ENCODE data around the gene BRMS1.

Gene BRMS1

DNA sequence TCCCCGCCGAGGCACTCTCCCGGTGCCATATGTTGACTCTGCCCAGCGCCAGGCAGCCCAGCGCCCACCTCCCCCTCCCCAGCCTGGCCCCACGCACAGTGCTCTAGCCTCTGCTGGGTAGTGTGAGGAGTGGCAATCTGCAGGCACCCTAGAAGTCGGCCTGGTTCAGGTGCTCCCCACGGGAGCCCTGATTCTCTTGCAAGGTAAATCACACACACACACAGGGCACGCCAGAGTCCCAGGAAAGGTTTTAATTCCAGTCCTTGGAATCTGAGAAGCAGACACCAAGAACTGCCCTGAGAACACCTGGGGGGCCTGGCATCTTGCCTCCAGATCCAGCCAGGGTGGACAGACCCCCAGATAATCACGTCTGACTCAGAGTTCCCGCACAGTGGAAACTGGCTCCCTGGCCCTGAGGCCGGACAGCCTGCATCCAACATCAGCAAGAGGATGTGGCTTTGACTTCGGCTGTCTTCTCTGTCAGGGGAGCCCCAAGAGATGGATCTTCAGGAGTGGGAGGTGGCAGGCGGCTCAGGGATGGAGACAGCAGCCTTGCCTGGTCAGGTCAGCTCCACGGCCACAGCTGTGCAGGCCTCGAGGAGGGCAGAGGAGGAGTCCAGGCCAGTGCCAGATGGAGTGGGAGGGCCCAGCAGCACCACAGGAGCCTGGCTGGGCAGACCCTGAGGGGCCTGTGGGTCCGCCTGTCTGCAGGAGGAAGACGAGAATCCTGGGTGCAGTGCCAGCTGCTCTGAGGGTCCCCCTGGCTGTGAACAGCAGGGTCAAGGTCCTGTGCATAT is 7.6 kb downstream of the BRMS1 start:
- no peak for DNase-seq (ENCODE audit: low read depth, low spot score)

GRCh38 chr11:66336234-66337102 is 8.4 kb downstream of the BRMS1 start, which contains the start of gene RIN1:
RIN1 (minus strand) TSS chr11:66336434; CDS start chr11:66336402, 32 bp downstream.
- peak; percentile 97 for DNase-seq (ENCODE audit: low read depth, low spot score)

DNA sequence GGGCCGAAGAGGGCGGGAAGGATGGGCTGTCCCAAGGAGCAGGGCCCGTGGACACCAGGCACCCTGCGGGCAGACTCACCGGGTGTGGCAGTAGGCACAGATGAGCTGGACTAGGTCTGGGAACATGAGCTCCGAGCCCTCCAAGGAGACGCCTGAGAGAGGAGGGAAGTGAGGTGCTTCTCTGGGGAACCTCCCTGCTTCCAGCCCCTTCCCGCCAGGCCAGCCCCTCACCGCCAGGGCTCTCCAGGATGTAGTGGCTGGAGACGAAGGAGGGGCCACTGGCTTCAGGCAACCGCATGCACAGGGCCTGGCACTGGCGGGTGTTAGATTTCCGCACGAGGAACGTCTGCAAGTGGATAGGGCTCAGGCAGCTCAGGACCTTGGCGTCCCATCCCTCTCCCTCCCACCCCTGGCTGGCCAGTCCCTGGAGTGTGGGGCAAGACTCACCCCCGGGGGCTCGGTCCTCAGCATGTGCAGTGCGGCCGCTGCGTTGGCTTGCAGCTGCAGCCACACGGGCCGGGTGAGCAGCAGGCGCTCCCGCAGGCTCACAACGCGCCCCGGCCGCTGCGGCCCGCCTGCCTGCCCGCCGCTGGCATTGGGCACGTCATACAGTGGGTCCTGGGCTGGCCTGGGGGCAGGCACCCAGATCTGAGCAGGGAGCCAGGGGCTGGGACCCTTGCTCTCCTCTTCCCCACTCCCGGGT is 9.2 kb downstream of the BRMS1 start:
- peak; percentile 61 for DNase-seq (ENCODE audit: low read depth, low spot score)

DNA sequence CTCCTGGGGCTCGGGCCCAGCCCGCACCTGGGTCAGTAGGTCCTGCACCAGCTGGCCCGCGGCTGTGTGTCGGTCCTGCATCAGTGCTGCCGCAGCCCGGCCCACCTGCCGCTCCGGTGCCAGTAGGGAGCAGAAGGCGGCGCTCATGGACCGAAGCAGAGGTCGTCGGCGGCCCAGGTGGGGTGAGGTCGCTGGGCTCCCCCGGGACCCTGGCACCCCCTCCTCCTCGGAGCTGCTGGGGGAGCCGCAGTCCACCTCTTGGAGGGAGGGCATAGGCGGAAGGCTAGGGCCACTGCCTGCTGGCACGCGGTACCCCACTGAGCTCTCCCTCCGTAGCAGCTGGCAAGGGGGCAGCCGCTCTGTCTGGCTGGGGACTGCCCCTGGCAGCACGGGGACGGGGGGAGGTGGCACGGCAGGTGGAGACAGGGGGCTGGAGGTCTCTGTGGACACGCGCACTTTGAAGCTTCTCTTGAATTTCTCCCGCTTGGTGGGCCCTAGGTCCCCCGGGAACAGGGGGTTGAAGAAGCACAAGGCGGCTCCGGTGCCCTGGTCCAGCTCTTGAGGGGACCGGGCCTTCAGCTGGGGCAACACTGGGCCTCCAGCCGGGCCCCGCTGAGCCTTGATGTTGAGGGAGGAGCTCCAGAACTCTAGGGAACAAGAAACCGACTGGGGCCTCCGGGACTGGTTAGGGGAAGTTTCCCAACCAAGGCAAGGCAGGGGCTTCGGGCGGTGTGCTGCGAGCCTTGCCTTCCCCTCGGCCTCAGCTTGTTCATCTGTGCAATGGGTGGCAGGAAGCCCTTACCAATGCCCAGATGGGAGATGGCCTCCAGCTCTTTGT is 10.1 kb downstream of the BRMS1 start:
- DNase-seq (ENCODE audit: low read depth, low spot score), result no peak

GRCh38 chr11:66333896-66334604 is 10.9 kb downstream of the BRMS1 start:
- DNase-seq (ENCODE audit: low read depth, low spot score), result no peak

DNA sequence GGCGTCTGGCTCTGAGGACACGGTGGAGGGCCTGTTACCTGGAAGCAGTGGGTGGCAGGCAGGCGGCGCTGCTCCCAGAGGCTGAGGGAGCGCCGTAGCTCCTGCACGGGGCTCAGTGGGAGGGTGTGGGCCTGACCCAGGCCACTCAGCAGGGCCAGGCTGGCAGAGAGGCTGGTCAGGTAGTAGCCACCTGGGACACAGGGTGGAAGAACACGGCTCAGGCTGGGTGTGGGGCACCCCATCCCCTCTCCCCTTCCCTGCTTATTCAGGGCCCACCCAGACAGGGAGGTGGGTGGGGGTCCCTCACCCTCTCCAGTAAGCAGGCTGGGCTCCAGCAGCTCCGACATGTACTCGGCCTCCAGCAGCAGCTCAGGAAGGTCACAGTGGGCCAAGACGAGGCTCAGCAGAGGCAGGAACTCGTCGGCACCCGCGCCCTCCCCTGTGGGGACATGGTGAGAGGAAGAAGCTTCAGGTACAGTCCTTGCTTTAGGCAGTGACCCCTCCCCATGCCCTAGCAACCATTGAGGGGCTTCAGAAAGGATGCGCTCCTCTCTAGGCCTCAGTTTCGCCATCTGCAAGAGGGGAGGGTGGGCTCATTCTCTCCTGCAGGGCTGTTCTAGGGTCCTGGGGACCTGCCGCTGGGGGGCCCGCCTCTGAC is 11.6 kb downstream of the BRMS1 start:
- no peak for DNase-seq (ENCODE audit: low read depth, low spot score)

DNA sequence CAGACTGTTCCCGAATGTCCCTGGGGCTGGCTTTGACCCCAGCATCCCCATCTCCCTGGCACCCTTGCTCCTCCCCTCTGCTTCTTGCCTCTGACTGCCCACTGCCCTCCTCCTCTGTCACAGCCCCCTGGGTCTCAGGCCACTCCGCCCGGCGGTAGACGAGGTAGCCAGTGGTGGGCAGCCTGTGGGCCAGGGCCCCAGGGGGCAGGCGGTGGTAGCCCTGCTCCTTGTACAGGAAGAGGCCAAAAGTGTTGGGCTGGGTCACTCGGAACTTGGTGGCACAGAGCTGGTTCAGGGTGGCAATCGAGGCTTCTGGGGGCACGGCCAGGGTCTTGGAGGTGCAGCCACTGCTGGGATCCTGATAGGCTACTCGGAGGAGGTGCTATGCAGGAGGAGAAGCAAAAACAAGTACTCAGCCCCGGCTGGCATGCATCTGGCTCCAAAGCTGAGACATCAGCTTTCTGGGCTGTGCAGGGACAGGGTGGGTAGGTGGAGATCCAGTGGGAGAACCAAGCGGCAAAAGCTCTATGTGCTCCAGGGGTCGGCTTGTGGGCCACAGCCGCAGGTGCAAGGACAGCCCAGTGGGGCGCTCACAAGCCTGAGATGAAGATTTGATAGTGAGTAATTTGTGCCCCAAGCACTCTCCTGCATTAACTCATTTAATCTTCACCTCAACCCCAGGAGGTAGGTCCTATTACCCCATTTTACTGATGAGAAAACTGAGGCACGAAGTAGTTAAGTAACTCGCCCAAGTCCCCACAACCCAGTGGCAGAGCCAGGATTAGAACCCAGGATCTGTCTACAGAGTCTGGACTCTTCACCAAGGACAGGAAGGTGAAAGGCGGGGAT is 12.3 kb downstream of the BRMS1 start:
- no peak for DNase-seq (ENCODE audit: low read depth, low spot score)

DNA sequence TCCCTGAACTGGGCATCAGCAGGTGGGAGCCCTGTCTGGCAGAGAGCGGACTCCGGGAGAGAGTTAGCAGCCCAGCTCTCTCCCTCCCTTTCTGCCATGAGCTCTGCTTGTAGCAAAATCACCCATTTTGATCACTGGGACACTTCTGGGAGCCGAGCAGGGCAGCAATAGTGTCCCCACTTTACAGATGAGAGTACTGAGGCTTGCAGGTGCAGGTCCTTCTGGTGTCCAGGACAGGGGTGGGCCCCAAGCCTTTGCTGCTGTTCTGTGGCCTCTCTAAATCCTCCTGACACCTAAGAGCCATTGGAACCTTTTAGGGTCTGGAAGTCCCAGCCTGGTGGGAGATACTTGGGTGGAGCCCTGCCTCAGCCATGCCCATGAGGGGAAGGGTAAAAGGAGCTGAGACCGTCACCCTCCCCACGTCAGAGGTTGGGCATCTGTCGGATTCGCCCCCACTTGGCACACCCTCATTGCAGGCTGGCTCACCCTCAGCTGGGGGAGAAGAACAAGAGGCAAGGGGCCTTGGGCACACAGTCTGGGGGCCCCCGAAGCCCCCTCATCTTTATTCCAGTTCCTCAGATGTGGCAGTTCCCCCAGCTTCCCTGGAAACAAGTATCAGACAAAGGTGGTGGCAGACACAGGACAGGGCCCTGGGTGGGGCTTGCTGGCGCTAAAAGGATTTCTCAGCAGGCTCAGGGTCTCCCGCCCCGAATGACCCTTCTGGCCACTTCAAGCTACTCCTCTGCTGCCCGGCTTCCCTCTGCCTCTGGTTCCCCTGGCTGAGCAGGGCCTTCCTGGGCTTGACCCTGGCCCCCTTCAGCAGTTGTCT is 13.1 kb downstream of the BRMS1 start:
- DNase-seq (ENCODE audit: low read depth, low spot score), result no peak

DNA sequence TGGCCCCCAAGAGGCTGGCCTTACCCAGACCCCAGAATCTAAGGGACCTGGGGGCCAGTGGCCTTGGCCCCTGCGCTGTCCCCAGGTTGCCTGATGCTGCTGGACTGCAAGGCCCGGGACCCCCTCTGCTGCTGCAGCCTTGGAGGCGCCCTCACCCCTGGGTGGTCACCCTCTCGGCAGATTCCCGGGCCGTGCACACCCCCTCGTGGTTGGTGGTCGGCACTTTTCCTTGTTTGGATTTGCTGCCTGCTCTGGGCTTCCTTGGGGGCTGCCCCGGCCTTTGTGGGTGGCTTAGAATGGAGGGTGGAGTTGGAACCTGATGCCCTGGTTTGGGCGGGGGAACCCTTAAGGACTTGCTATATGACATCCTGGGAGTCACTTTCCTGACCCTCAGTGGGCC is 14.0 kb downstream of the BRMS1 start:
- no peak for DNase-seq (ENCODE audit: low read depth, low spot score)

DNA sequence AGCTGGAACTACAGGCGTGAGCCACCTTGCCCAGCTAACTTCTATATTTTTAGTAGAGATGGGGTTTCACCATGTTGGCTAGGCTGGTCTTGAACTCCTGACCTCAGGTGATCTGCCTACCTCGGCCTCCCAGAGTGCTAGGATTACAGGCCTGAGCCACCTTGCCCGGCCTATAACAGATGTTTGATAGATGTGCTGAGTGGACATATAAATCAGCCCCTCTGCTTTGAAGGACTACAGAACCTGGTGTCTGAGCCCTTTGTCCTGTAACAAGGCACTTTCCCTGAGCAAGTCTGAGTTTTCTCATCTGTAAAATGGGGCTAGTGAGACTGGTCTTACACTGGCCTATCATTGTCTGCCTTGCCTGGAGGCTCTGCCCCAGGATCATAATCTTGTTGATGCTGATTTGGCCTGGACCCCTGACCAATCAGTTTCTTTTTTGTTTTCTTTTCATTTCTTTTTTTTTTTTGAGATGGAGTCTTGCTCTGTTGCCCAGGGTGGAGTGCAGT is 15.7 kb downstream of the BRMS1 start:
- DNase-seq (ENCODE audit: low read depth, low spot score), result no peak

GRCh38 chr11:66328302-66329144 is 16.4 kb downstream of the BRMS1 start:
- DNase-seq (ENCODE audit: low read depth, low spot score), result no peak

DNA sequence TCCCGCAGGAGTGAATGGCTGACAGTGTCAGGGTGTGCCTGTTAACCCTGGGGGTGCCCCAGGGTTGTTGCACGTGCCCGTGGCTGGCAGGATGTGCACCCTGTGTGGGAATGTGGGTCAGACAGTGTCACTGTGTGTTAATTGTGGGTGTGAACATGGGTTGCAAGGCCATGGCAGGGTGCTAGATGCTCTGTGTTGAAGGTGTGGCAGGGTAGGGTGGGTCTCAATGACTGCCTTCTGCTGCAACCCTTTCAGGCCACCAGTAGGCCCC is 16.9 kb downstream of the BRMS1 start:
- DNase-seq (ENCODE audit: low read depth, low spot score), result no peak

DNA sequence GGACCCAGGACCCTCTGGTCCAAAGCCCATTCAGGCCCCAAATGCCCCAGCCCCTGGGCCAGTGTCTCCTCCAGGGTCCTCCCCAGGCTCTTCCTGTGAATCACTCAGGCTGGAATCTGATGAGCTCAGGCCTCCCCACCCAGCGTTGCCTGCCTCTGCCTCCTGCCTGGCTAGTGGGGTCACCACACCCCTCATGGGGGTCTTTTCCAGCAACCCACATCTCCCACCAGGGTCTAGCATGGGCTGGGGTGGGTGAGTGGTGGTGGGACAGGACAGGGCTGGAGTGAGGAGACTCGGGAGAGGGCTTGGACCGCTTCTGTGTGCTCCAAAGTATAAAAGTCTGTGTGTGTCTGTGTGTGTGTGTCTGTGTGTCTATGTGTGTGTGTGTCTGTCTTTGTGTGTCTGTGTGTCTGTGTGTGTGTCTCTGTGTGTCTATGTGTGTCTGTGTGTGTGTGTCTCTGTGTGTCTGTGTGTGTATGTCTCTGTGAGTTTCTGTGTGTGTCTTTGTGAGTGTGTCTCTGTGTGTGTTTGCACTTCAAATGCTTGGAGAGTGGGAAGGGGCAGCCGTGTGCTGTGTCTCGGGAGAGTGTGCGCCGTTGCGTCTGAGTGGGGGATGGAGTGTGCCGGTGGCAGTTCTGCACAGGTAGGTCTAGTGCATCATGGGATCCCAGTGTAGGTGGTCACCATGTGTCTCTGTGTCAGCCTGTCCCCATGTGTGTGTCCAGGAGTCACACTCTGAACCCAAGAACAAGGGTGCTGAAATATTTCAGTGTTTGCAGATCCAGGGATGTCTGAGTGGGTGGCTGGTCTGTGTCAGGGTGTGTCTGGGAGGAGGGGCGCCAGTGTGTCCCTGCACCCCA is 17.5 kb downstream of the BRMS1 start:
- no peak for DNase-seq (ENCODE audit: low read depth, low spot score)

- DNase-seq (ENCODE audit: low read depth, low spot score), result no peak
These were observed 18.4 kb downstream of the BRMS1 start for GRCh38 chr11:66326261-66327111.

- DNase-seq (ENCODE audit: low read depth, low spot score), result no peak
These were observed 19.6 kb downstream of the BRMS1 start for GRCh38 chr11:66325263-66325671.
